ENCODE data around the gene KDELR3.
A peak's percentile ranks its signal among the peaks of the same experiment; 100 is the strongest.

The KDELR3 gene

GRCh38 chr22:38467904-38468442, at the start of gene KDELR3:
KDELR3 (plus strand) TSS chr22:38468096; CDS start chr22:38468234, 138 bp downstream.
- no peak for DNase-seq

GRCh38 chr22:38418589-38418988, 49.3 kb upstream of the KDELR3 start:
- no peak for DNase-seq

- peak; percentile 24 for DNase-seq
These were observed 48.6 kb upstream of the KDELR3 start for GRCh38 chr22:38419121-38419857.

GRCh38 chr22:38419858-38420160, 48.1 kb upstream of the KDELR3 start:
- no peak for DNase-seq

GRCh38 chr22:38420734-38421133, 47.2 kb upstream of the KDELR3 start:
- no peak for DNase-seq

GRCh38 chr22:38422611-38423511, 45.0 kb upstream of the KDELR3 start:
- peak; percentile 94 for DNase-seq

GRCh38 chr22:38423512-38424503, 44.1 kb upstream of the KDELR3 start:
- DNase-seq: peak; percentile 38

- no peak for DNase-seq
These were observed 43.3 kb upstream of the KDELR3 start for GRCh38 chr22:38424525-38425080.

- DNase-seq: no peak
These were observed 41.3 kb upstream of the KDELR3 start for GRCh38 chr22:38426628-38427027.

- no peak for DNase-seq
These were observed 40.4 kb upstream of the KDELR3 start for GRCh38 chr22:38427465-38427864.

- DNase-seq: no peak
These were observed 40.0 kb upstream of the KDELR3 start for GRCh38 chr22:38427940-38428339.

- no peak for DNase-seq
These were observed 39.2 kb upstream of the KDELR3 start for GRCh38 chr22:38428714-38429113.

- DNase-seq: peak; percentile 96
These were observed 38.3 kb upstream of the KDELR3 start for GRCh38 chr22:38429499-38430068.

- DNase-seq: no peak
These were observed 36.5 kb upstream of the KDELR3 start for GRCh38 chr22:38431266-38432010.

GRCh38 chr22:38432264-38432663, 35.6 kb upstream of the KDELR3 start:
- DNase-seq: no peak

GRCh38 chr22:38433871-38434270, 34.0 kb upstream of the KDELR3 start:
- DNase-seq: no peak

- no peak for DNase-seq
These were observed 32.9 kb upstream of the KDELR3 start for GRCh38 chr22:38435010-38435409.

GRCh38 chr22:38435965-38436364, 31.9 kb upstream of the KDELR3 start:
- DNase-seq: no peak

GRCh38 chr22:38436629-38437395, 31.1 kb upstream of the KDELR3 start:
- no peak for DNase-seq

GRCh38 chr22:38437416-38437815, 30.5 kb upstream of the KDELR3 start:
- no peak for DNase-seq
